ENCODE data around the gene CSKMT.

DNA sequence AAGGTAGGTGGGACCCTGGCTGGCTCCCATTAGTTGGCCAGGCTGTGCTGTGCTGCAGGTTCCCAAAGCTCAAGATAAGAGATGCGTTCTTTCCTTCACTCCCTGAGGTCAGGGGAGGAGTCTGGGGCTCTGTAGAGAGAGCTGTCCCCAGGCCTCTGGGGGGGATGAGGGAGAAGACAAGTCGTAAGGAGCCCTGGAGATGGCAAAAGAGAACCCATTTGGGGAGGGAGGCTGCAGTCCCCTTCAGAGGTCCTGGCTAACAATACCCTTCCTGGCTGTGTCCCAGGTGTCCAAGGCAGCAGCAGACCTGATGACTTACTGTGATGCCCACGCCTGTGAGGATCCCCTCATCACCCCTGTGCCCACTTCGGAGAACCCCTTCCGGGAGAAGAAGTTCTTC is 43.3 kb downstream of the CSKMT start:
- TF ChIP-seq, protein P1, sequence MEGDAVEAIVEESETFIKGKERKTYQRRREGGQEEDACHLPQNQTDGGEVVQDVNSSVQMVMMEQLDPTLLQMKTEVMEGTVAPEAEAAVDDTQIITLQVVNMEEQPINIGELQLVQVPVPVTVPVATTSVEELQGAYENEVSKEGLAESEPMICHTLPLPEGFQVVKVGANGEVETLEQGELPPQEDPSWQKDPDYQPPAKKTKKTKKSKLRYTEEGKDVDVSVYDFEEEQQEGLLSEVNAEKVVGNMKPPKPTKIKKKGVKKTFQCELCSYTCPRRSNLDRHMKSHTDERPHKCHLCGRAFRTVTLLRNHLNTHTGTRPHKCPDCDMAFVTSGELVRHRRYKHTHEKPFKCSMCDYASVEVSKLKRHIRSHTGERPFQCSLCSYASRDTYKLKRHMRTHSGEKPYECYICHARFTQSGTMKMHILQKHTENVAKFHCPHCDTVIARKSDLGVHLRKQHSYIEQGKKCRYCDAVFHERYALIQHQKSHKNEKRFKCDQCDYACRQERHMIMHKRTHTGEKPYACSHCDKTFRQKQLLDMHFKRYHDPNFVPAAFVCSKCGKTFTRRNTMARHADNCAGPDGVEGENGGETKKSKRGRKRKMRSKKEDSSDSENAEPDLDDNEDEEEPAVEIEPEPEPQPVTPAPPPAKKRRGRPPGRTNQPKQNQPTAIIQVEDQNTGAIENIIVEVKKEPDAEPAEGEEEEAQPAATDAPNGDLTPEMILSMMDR (IDR thresholded peaks at IDR 0.05) = no peak
- TF ChIP-seq POLR2AphosphoS5 (IDR thresholded peaks at IDR 0.05) = no peak
